Natural killer cell (primary cell): ENCODE results near the gene LRCH1. TPM values are rescaled to one million over a fixed set of nuclear protein-coding genes. Genes with fewer than 3 reads are reported as not detected.

Source experiments
- ATAC-seq, 3 donors: fragments of 150-1000 bp in 2 of 3; fragments of 200-7000 bp in 1 of 3; cut with Tn5 transposase; 1 replicate in 1 of 3; 2 replicates in 2 of 3; pipeline ENCODE4 v1.10.0; 2021; ENCODE audit warnings: mild to moderate bottlenecking in 2 of 3, moderate library complexity in 2 of 3
- DNase-seq, 2 donors: peaks; one replicate each; pipeline versions ENCODE4 v3.0.0 to v3.0.0-alpha.2; 2013 to 2021; ENCODE audit warnings: mixed read lengths in 1 of 2
- H3K27ac ChIP-seq: one replicate; pipeline ENCODE4 v1.5.1; 2013; ENCODE audit warnings: mild to moderate bottlenecking, low read length
- H3K27me3 ChIP-seq: one replicate; pipeline ENCODE4 v1.6.1; 2013; ENCODE audit warnings: low read length; ENCODE audit not compliant: control insufficient read depth, insufficient read depth
- H3K36me3 ChIP-seq: one replicate; pipeline ENCODE4 v1.6.1; 2013; ENCODE audit warnings: low read length; ENCODE audit not compliant: control insufficient read depth, insufficient read depth
- H3K4me1 ChIP-seq: one replicate; pipeline ENCODE4 v1.6.1; 2013; ENCODE audit warnings: low read length; ENCODE audit not compliant: control insufficient read depth, insufficient read depth
- H3K4me3 ChIP-seq: one replicate; pipeline ENCODE4 v1.5.1; 2013; ENCODE audit warnings: low read length
- H3K9me3 ChIP-seq: one replicate; pipeline ENCODE4 v1.6.1; 2013; ENCODE audit warnings: low read length; ENCODE audit not compliant: control insufficient read depth, insufficient read depth
- H3K27ac Mint-ChIP-seq, 2 donors: one replicate each; pipeline ENCODE4 v1.8.0; 2022; ENCODE audit warnings: mild to moderate bottlenecking in 2 of 2, mixed read lengths in 2 of 2, moderate library complexity in 1 of 2
- H3K27me3 Mint-ChIP-seq, 2 donors: one replicate each; pipeline ENCODE4 v1.8.0; 2022; ENCODE audit warnings: low read depth in 2 of 2, mixed read lengths in 2 of 2
- H3K36me3 Mint-ChIP-seq: one replicate; pipeline ENCODE4 v1.8.0; 2022; ENCODE audit warnings: mixed read lengths
- H3K4me1 Mint-ChIP-seq, 2 donors: one replicate each; pipeline ENCODE4 v1.8.0; 2022; ENCODE audit warnings: mixed read lengths in 2 of 2
- H3K4me3 Mint-ChIP-seq: one replicate; pipeline ENCODE4 v1.8.0; 2022; ENCODE audit warnings: mild to moderate bottlenecking, moderate library complexity, mixed read lengths
- H3K9me3 Mint-ChIP-seq, 2 donors: one replicate each; pipeline ENCODE4 v1.8.0; 2022; ENCODE audit warnings: mixed read lengths in 2 of 2
- WGBS: methylation state at CpG from one replicate; pipeline ENCODE4 v1.1.7; 2013; ENCODE audit warnings: missing lambda C conversion rate; ENCODE audit not compliant: insufficient coverage; 5-methylcytosine and 5-hydroxymethylcytosine counted together
- intact Hi-C: fragments of 100-400 bp; cut with micrococcal nuclease; formaldehyde crosslinking; loops from one replicate; pipeline ENCODE4 v1.14.2; 2022
- total RNA-seq, 4 donors: library from RNA; stranded (reverse); fragments of 120-200 nt in 1 of 4; gene quantifications; one replicate each; pipeline versions ENCODE4 v1.2.3 to v1.2.4, GENCODE V29; 2013 to 2022
- TF ChIP-seq, protein P1 (sequence below): fragments of 200-600 bp; IDR thresholded peaks from one replicate; pipeline ENCODE4 v1.8.0; 2022; ENCODE audit warnings: antibody characterized with exemption

Gene LRCH1
- total RNA-seq, 3 donors from 2014 or later (not counting 1 experiment from before 2014, with no cell fraction given), result 23.7 to 32.2 (median 29.6) TPM

DNA sequence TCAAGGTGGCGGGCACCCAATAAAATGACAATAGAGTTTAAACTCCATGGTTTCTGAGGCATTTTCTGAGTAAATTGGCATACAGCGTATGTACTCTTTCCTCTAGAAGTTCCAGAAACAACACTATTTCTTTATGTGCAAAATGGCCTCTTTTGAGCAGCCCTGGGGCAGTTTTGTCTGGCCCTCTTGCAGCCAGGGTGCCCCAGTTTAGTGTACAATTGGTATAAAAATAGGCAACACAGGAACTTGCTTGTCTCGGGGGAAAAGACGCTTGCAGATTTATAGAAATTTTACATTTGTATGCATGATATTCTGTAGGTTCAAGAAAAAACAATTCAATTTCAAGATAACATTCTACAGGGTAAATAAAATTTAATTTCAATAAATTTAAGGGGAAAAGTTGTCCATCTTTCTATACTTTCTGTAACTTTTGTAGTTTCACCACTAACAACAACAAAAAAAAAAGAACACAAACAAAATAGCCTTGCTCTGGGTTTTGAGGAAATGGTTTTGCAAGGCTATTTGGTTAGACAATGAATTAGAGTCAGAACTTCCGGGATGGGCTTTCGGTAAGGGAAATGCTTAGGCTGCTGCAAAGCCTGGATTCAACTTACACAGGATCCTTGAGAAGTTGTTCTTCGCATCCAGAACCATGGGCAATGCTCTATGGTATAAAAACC is 45.3 kb downstream of the LRCH1 start:
- Histone ChIP-seq H3K36me3 (no peaks in the 10 kb centered on the region), H3K4me3 (no peak overlapping the region), H3K9me3 (no peaks in the 10 kb centered on the region), H3K27me3 (no peaks in the 10 kb centered on the region), H3K4me1 (peaks cover 24% of the 10 kb centered on the region), H3K27ac (no peak overlapping the region)
- Mint-ChIP-seq H3K4me3 (peak overlapping the region; percentile 67), H3K27me3 (no peaks in the 10 kb centered on the region), H3K27ac (peak overlapping the region in 1 of 2 donors; percentile 76), H3K4me1 (peaks cover 79 to 89% of the 10 kb centered on the region in 2 donors), H3K36me3 (no peaks in the 10 kb centered on the region), H3K9me3 (no peaks in the 10 kb centered on the region)
- WGBS, result 44% methylated on average over 5 of the region's 7 CpGs
- DNase-seq, result peak in 1 of 2 donors; percentile 25
- peak in 2 of 3 donors; percentile 49 to 58 for ATAC-seq
- TF ChIP-seq, protein P1, sequence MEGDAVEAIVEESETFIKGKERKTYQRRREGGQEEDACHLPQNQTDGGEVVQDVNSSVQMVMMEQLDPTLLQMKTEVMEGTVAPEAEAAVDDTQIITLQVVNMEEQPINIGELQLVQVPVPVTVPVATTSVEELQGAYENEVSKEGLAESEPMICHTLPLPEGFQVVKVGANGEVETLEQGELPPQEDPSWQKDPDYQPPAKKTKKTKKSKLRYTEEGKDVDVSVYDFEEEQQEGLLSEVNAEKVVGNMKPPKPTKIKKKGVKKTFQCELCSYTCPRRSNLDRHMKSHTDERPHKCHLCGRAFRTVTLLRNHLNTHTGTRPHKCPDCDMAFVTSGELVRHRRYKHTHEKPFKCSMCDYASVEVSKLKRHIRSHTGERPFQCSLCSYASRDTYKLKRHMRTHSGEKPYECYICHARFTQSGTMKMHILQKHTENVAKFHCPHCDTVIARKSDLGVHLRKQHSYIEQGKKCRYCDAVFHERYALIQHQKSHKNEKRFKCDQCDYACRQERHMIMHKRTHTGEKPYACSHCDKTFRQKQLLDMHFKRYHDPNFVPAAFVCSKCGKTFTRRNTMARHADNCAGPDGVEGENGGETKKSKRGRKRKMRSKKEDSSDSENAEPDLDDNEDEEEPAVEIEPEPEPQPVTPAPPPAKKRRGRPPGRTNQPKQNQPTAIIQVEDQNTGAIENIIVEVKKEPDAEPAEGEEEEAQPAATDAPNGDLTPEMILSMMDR, result no peak
- intact Hi-C loops, result no loop called here

DNA sequence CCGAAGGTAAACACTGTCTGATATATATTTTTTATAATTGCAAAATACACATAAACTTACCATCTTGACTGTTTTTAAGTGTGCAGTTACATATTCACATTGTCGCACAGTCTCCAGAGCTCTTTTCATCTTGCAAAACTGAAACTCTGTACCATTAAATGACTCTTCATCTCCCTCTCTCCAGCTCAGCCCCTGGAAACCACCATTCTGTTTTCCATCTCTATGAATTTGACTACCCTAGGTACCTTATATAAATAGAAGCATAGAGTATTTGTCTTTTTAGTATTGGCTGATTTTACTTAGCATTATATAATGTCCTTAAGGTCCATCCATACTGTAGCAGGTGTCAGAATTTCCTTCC is 45.8 kb downstream of the LRCH1 start:
- no peaks in the 10 kb centered on the region for H3K9me3 Mint-ChIP-seq
- ATAC-seq, result peak in 1 of 3 donors; percentile 30
- H3K4me1 Mint-ChIP-seq, result peaks cover 75 to 89% of the 10 kb centered on the region in 2 donors
- peaks cover 24% of the 10 kb centered on the region for H3K4me1 ChIP-seq
- H3K27ac Mint-ChIP-seq, result peak overlapping the region; percentile 53 to 76
- DNase-seq, result no peak
- no peaks in the 10 kb centered on the region for H3K27me3 Mint-ChIP-seq
- WGBS, result 50% methylated on average over 1 of the region's 2 CpGs
- H3K4me3 Mint-ChIP-seq, result peak overlapping the region; percentile 39
- TF ChIP-seq, protein P1, result no peak
- H3K36me3 Mint-ChIP-seq, result no peaks in the 10 kb centered on the region
- H3K4me3 ChIP-seq, result no peak overlapping the region
- no peaks in the 10 kb centered on the region for H3K36me3 ChIP-seq
- no peaks in the 10 kb centered on the region for H3K27me3 ChIP-seq
- intact Hi-C loops, result no loop called here
- H3K9me3 ChIP-seq, result no peaks in the 10 kb centered on the region
- no peak overlapping the region for H3K27ac ChIP-seq

DNA sequence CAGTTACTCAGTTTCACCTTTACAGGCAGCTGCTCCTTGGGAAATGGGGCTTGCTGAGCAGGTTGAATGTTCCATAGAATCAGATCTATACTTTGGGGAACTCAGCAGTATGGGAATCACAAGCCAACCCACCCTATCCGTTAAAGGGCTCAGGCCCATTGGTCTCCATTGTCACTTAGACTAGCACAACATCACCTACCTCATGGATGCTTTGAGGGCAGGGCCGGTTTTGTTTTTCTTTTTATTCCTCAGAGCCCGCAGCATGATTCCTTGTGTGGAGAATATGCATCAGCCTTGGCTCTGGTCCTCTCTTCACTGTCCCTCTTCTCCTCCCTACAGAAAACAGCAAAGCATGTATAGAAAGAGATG is 48.0 kb downstream of the LRCH1 start:
- WGBS, result 98% methylated on average over 3 of the region's 3 CpGs
- no peak overlapping the region for H3K4me3 Mint-ChIP-seq
- intact Hi-C loops, result loop anchor here (5.0 kb wide), 1 partner anchor 76 kb away; no protein-coding TSS in a partner anchor
- H3K9me3 Mint-ChIP-seq, result no peaks in the 10 kb centered on the region
- Histone ChIP-seq H3K9me3 (no peaks in the 10 kb centered on the region), H3K4me1 (peaks cover 23% of the 10 kb centered on the region), H3K36me3 (no peaks in the 10 kb centered on the region), H3K4me3 (no peak overlapping the region), H3K27ac (no peak overlapping the region), H3K27me3 (no peaks in the 10 kb centered on the region)
- no peaks in the 10 kb centered on the region for H3K27me3 Mint-ChIP-seq
- peaks cover 66 to 81% of the 10 kb centered on the region in 2 donors for H3K4me1 Mint-ChIP-seq
- ATAC-seq (no peak), DNase-seq (no peak)
- H3K36me3 Mint-ChIP-seq, result no peaks in the 10 kb centered on the region
- peak overlapping the region; percentile 39 to 57 for H3K27ac Mint-ChIP-seq
- TF ChIP-seq, protein P1, result no peak

DNA sequence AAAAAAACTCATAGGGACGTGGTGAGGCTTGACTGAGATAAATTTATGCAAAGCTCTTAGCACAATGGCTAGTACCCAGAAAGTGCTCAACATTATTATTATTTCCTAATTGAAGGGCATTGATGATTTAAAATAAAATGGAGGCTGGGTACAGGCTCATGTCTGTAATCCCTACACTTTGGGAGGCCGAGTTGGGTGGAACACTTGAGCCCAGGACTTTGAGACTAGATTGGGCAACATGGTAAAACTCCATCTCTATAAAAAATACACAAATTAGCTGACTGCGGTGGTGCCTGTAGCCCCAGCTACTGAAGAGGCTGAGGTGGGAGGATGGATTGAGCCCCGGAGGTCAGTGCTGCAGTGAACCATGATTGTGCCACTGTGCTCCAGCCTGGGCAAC is 49.6 kb downstream of the LRCH1 start:
- intact Hi-C loops, result loop anchor here (5.0 kb wide), 1 partner anchor 75 kb away; no protein-coding TSS in a partner anchor
- H3K4me3 ChIP-seq, result no peak overlapping the region
- H3K9me3 ChIP-seq, result no peaks in the 10 kb centered on the region
- Mint-ChIP-seq H3K4me3 (no peak overlapping the region), H3K4me1 (peaks cover 78 to 84% of the 10 kb centered on the region in 2 donors), H3K9me3 (no peaks in the 10 kb centered on the region), H3K27ac (peak overlapping the region; percentile 39 to 57), H3K36me3 (no peaks in the 10 kb centered on the region), H3K27me3 (no peaks in the 10 kb centered on the region)
- TF ChIP-seq, protein P1, result no peak
- no peak for DNase-seq
- H3K27me3 ChIP-seq, result no peaks in the 10 kb centered on the region
- no peak for ATAC-seq
- no peaks in the 10 kb centered on the region for H3K36me3 ChIP-seq
- WGBS, result 96% methylated on average over 4 of the region's 4 CpGs
- H3K27ac ChIP-seq, result no peak overlapping the region
- H3K4me1 ChIP-seq, result peaks cover 30% of the 10 kb centered on the region
